OCI-M1 (cell line): ENCODE data around the gene NBAS.
"Not testable (repeated sequence)": the region's sequence is repeated elsewhere in the genome, so short reads cannot be mapped to it uniquely, and the experiment has no call there.

Experiments
- DNase-seq: peaks from one replicate; lab custom pipeline; 2025; lab: John Stamatoyannopoulos, UW

NBAS gene

GRCh38 chr2:15262792-15263191, 298.3 kb downstream of the NBAS start:
- DNase-seq: no peak

GRCh38 chr2:15260835-15261234, 300.3 kb downstream of the NBAS start:
- DNase-seq: no peak

- no peak for DNase-seq
Measured at GRCh38 chr2:15260196-15260595, 300.9 kb downstream of the NBAS start.

GRCh38 chr2:15259356-15259756, 301.8 kb downstream of the NBAS start:
- DNase-seq: no peak

- not testable (repeated sequence) for DNase-seq
Measured at GRCh38 chr2:15258385-15258784, 302.7 kb downstream of the NBAS start.

GRCh38 chr2:15253835-15254286, 307.3 kb downstream of the NBAS start:
- peak; percentile 93 for DNase-seq

GRCh38 chr2:15253247-15253646, 307.9 kb downstream of the NBAS start:
- peak; percentile 41 for DNase-seq

GRCh38 chr2:15251753-15252152, 309.4 kb downstream of the NBAS start:
- no peak for DNase-seq

- DNase-seq: not testable (repeated sequence)
Measured at GRCh38 chr2:15250946-15251345, 310.2 kb downstream of the NBAS start.

- DNase-seq: no peak
Measured at GRCh38 chr2:15246870-15247269, 314.3 kb downstream of the NBAS start.

GRCh38 chr2:15243762-15244161, 317.4 kb downstream of the NBAS start:
- DNase-seq: no peak

- DNase-seq: peak; percentile 82
Measured at GRCh38 chr2:15242936-15243461, 318.1 kb downstream of the NBAS start.

GRCh38 chr2:15241929-15242328, 319.2 kb downstream of the NBAS start:
- no peak for DNase-seq

- no peak for DNase-seq
Measured at GRCh38 chr2:15241201-15241600, 319.9 kb downstream of the NBAS start.

GRCh38 chr2:15238028-15238427, 323.1 kb downstream of the NBAS start:
- DNase-seq: no peak

GRCh38 chr2:15230599-15231192, 330.4 kb downstream of the NBAS start:
- no peak for DNase-seq

- no peak for DNase-seq
Measured at GRCh38 chr2:15226661-15227060, 334.5 kb downstream of the NBAS start.

GRCh38 chr2:15225131-15225530, 336.0 kb downstream of the NBAS start:
- DNase-seq: no peak

GRCh38 chr2:15224641-15225040, 336.5 kb downstream of the NBAS start:
- no peak for DNase-seq

- DNase-seq: no peak
Measured at GRCh38 chr2:15223887-15224286, 337.2 kb downstream of the NBAS start.

GRCh38 chr2:15222856-15223255, 338.3 kb downstream of the NBAS start:
- no peak for DNase-seq

- DNase-seq: no peak
Measured at GRCh38 chr2:15220603-15221002, 340.5 kb downstream of the NBAS start.

GRCh38 chr2:15218423-15219086, 342.6 kb downstream of the NBAS start:
- no peak for DNase-seq

- DNase-seq: no peak
Measured at GRCh38 chr2:15212249-15212648, 348.9 kb downstream of the NBAS start.
